ENCODE measurements around the gene FUT4. TPM values are rescaled to one million over a fixed set of nuclear protein-coding genes. Genes with fewer than 3 reads are reported as not detected.

The FUT4 gene
- total RNA-seq, 2 donors from 2014 or later, result 3.9 to 5.4 TPM

DNA sequence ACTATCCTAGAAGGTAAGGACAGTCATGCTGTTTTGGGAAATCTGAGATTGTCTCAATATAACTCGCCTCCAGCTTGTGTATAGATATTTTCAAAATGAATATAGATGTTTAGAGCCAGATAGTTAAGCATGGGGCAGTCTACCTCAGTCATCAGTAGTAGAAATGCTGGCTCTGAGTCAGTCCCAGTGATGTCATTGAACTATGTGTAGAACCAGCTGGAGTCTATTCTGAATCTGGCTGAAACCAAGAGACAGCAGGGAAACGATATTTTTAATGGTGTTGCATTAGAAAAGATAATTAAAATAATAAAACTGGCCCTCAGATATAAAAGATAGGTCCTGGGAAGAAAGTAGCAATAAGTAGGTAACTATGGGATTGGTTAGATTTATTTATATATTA, 49.3 kb downstream of the FUT4 start:
- Mint-ChIP-seq H3K27me3 (no peaks in the 10 kb centered on the region), H3K27ac (no peak overlapping the region), H3K36me3 (ENCODE audit: low read depth) (no peaks in the 10 kb centered on the region), H3K4me1 (no peaks in the 10 kb centered on the region), H3K4me3 (no peak overlapping the region), H3K9me3 (no peaks in the 10 kb centered on the region)
- ATAC-seq (replicated peaks), result peak; percentile 42

GRCh38 chr11:94595076-94595475, 51.4 kb downstream of the FUT4 start:
- Mint-ChIP-seq H3K4me1 (no peaks in the 10 kb centered on the region), H3K9me3 (peaks cover under 1% of the 10 kb centered on the region), H3K36me3 (ENCODE audit: low read depth) (no peaks in the 10 kb centered on the region), H3K27ac (no peak overlapping the region), H3K27me3 (no peaks in the 10 kb centered on the region), H3K4me3 (no peak overlapping the region)
- ATAC-seq (replicated peaks), result no peak

DNA sequence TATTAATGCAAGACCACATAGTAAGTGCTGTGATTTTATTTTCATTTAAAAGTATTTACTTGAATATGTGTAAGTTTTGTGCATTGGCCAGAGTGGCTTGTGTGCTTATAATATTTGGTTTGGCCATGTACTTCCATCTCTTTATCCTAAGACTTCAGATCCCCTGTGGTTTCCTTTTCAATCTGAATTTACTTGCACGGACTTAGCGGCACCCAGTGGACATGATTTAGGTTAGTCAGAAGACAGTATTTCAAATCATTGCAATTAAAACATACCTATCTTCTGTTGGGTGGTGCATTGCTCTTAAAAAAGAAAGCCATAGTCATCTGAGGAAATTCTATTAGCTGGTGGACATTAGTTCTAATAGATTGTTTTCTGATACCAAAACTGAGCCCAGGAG, 54.2 kb downstream of the FUT4 start:
- Mint-ChIP-seq H3K4me3 (no peak overlapping the region), H3K27ac (no peak overlapping the region), H3K9me3 (peaks cover 4% of the 10 kb centered on the region), H3K27me3 (no peaks in the 10 kb centered on the region), H3K36me3 (ENCODE audit: low read depth) (no peaks in the 10 kb centered on the region), H3K4me1 (no peaks in the 10 kb centered on the region)
- no peak for ATAC-seq (replicated peaks)

Other genes with a start within 250 kb of the FUT4 start
- not detected for gene IZUMO1R, start 239.3 kb upstream of the FUT4 start, total RNA-seq
- gene GPR83, start 142.5 kb upstream of the FUT4 start, total RNA-seq, result under 1 TPM; 0.11 to 0.30 TPM
- gene MRE11, start 50.1 kb upstream of the FUT4 start, total RNA-seq, result 10 to 100 TPM; 51.1 to 51.9 TPM
- 10 to 100 TPM; 15.3 to 26.7 TPM for gene ANKRD49, start 49.9 kb upstream of the FUT4 start, total RNA-seq
- not detected for gene C11orf97, start 31.5 kb upstream of the FUT4 start, total RNA-seq
- 1 to 10 TPM in 1 of 2 donors, under 1 TPM in 1; 0.48 to 1.1 TPM for gene PIWIL4, start 23.4 kb downstream of the FUT4 start, total RNA-seq
- gene AMOTL1, start 224.4 kb downstream of the FUT4 start, total RNA-seq, result under 1 TPM; 0.06 to 0.34 TPM

All from activated T-helper 17 cell treated with anti-CD3 and anti-CD28 coated beads, Interleukin-2, amount 50 U/mL, for 72 hours (primary cell).